Stimulated activated CD8-positive, alpha-beta memory T cell treated with anti-CD3 and anti-CD28 coated beads, Interleukin-15, amount 100 ng/mL, for 24 hours (primary cell): ENCODE results near the gene PIEZO2.

Source experiments
- DNase-seq: peaks from one replicate; pipeline ENCODE4 v3.0.0-alpha.2; 2020; ENCODE audit warnings: low read depth

The PIEZO2 gene

GRCh38 chr18:11064106-11064505 lies 85.3 kb downstream of the PIEZO2 start:
- DNase-seq: no peak

- DNase-seq: no peak
Measured at GRCh38 chr18:11055721-11056120, 93.6 kb downstream of the PIEZO2 start.

GRCh38 chr18:11054497-11054896 lies 94.9 kb downstream of the PIEZO2 start:
- DNase-seq: no peak

GRCh38 chr18:11053293-11053692 lies 96.1 kb downstream of the PIEZO2 start:
- DNase-seq: no peak

GRCh38 chr18:11052800-11053199 lies 96.6 kb downstream of the PIEZO2 start:
- DNase-seq: no peak

- DNase-seq: no peak
Measured at GRCh38 chr18:11051462-11051861, 97.9 kb downstream of the PIEZO2 start.

GRCh38 chr18:11050966-11051365 lies 98.4 kb downstream of the PIEZO2 start:
- DNase-seq: no peak

GRCh38 chr18:11047817-11048216 lies 101.6 kb downstream of the PIEZO2 start:
- no peak for DNase-seq

GRCh38 chr18:11047156-11047555 lies 102.2 kb downstream of the PIEZO2 start:
- DNase-seq: no peak

GRCh38 chr18:11046140-11046539 lies 103.2 kb downstream of the PIEZO2 start:
- no peak for DNase-seq

- DNase-seq: no peak
Measured at GRCh38 chr18:11043694-11044093, 105.7 kb downstream of the PIEZO2 start.

- no peak for DNase-seq
Measured at GRCh38 chr18:11042247-11042646, 107.1 kb downstream of the PIEZO2 start.

GRCh38 chr18:11040823-11041656 lies 108.3 kb downstream of the PIEZO2 start:
- DNase-seq: no peak

GRCh38 chr18:11040359-11040758 lies 109.0 kb downstream of the PIEZO2 start:
- DNase-seq: no peak

- no peak for DNase-seq
Measured at GRCh38 chr18:11037533-11038240, 111.7 kb downstream of the PIEZO2 start.

- DNase-seq: no peak
Measured at GRCh38 chr18:11035814-11036495, 113.4 kb downstream of the PIEZO2 start.

- no peak for DNase-seq
Measured at GRCh38 chr18:11035376-11035775, 114.0 kb downstream of the PIEZO2 start.

- no peak for DNase-seq
Measured at GRCh38 chr18:11034884-11035283, 114.5 kb downstream of the PIEZO2 start.

- no peak for DNase-seq
Measured at GRCh38 chr18:11033503-11033902, 115.9 kb downstream of the PIEZO2 start.

GRCh38 chr18:11031966-11032365 lies 117.4 kb downstream of the PIEZO2 start:
- no peak for DNase-seq

- no peak for DNase-seq
Measured at GRCh38 chr18:11029021-11029420, 120.3 kb downstream of the PIEZO2 start.

GRCh38 chr18:11027862-11028261 lies 121.5 kb downstream of the PIEZO2 start:
- no peak for DNase-seq

- no peak for DNase-seq
Measured at GRCh38 chr18:11025671-11026070, 123.7 kb downstream of the PIEZO2 start.
